ENCODE measurements around the gene SLC25A25. TPM values are rescaled to one million over a fixed set of nuclear protein-coding genes. Genes with fewer than 3 reads are reported as not detected.

SLC25A25 gene
- total RNA-seq, 4 donors from 2014 or later: 23.4 to 29.7 (median 27.2) TPM

DNA sequence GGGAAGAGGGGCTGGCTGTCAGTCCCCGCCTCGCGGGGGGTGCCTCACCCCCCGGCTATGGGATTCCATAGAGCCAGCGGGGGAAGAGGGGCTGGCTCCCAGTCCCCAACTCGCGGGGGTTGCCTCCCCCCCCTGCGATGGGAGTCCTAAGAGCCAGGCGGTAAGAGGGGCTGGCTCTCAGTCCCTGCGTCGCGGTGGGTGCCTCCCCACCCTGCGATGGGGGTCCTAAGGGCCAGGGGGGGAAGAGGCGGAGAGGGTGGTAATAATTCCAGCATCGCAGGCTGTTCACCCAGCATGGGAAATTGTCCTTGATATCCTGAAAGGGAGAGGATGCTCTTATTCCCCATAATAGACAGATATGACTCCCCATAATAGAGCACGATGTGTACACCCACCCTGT is 71.6 kb downstream of the SLC25A25 start:
- Histone ChIP-seq H3K4me1 (no peaks in the 10 kb centered on the region), H3K9me3 (no peaks in the 10 kb centered on the region), H3K27ac (no peak overlapping the region), H3K27me3 (no peaks in the 10 kb centered on the region), H3K36me3 (no peaks in the 10 kb centered on the region), H3K4me3 (no peak overlapping the region)
- no peak for DNase-seq (ENCODE audit: low spot score in 2 of 2)
- TF ChIP-seq EP300 (IDR thresholded peaks at IDR 0.05): no peak
- WGBS, 2 donors: 76 to 94% methylated on average over 2 to 3 of the region's 16 CpGs

DNA sequence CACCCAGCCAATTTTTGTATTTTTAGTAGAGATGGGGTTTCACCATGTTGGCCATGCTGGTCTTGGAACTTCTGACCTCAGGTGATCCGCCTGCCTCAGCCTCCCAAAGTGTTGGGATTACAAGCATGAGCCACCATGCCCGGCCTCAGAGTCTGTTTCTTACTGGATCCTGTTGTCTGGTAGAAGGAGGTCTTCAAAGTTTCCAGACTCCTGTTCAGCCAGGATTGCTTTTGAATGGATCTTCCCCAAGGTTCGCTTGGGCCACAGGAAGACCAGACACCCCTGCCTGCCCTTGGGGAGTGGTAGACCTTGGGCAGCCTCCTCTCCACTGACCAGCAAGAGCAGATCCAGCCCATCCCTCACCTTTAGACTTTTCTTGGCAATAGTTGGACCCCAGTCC is 73.6 kb downstream of the SLC25A25 start:
- WGBS, 2 donors: 98 to 100% methylated on average over 3 of the region's 3 CpGs
- TF ChIP-seq POLR2A (IDR thresholded peaks at IDR 0.05) (no peak), EP300 (IDR thresholded peaks at IDR 0.05) (no peak), CTCF (IDR thresholded peaks at IDR 0.05) (no peak)
- Histone ChIP-seq H3K36me3 (no peaks in the 10 kb centered on the region), H3K27me3 (no peaks in the 10 kb centered on the region), H3K4me1 (no peaks in the 10 kb centered on the region), H3K27ac (no peak overlapping the region), H3K4me3 (no peak overlapping the region), H3K9me3 (no peaks in the 10 kb centered on the region)
- DNase-seq (ENCODE audit: low spot score in 2 of 2): no peak

- Histone ChIP-seq H3K36me3 (no peaks in the 10 kb centered on the region), H3K4me1 (no peaks in the 10 kb centered on the region), H3K27me3 (no peaks in the 10 kb centered on the region), H3K4me3 (no peak overlapping the region), H3K27ac (no peak overlapping the region), H3K9me3 (no peaks in the 10 kb centered on the region)
- DNase-seq (ENCODE audit: low spot score in 2 of 2): no peak
- 54 to 66% methylated on average over 4 of the region's 4 CpGs for WGBS, 2 donors
- TF ChIP-seq EP300 (IDR thresholded peaks at IDR 0.05) (no peak), POLR2A (IDR thresholded peaks at IDR 0.05) (no peak), CTCF (IDR thresholded peaks at IDR 0.05) (no peak)
These were observed 74.0 kb downstream of the SLC25A25 start for GRCh38 chr9:128142061-128142460.

DNA sequence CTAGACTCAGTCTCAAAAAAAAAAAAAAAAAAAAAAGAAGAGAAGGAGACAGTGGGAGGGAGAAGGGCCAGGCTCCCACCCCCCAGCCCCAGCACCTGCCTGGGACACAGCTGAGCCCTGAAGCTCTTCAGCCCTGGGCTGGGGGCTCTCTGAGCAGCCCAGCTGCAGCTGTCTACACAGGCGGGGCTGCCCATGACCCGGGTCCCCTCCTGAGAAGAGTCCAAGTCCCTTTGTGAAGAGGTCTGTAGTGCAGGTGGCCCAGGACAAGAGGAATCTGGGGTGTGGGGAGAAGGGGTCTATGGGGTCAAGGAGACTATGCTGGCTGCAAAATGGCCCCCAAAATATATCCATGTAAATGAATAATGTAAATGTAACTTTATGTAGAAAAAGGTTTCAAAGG is 74.6 kb downstream of the SLC25A25 start:
- WGBS, 2 donors: 77 to 82% methylated on average over 2 of the region's 2 CpGs
- Histone ChIP-seq H3K36me3 (no peaks in the 10 kb centered on the region), H3K9me3 (no peaks in the 10 kb centered on the region), H3K4me3 (no peak overlapping the region), H3K27me3 (no peaks in the 10 kb centered on the region), H3K27ac (no peak overlapping the region), H3K4me1 (no peaks in the 10 kb centered on the region)
- no peak for DNase-seq (ENCODE audit: low spot score in 2 of 2)
- TF ChIP-seq CTCF (IDR thresholded peaks at IDR 0.05): no peak
- no peak for TF ChIP-seq EP300 (IDR thresholded peaks at IDR 0.05)
- no peak for TF ChIP-seq POLR2A (IDR thresholded peaks at IDR 0.05)

DNA sequence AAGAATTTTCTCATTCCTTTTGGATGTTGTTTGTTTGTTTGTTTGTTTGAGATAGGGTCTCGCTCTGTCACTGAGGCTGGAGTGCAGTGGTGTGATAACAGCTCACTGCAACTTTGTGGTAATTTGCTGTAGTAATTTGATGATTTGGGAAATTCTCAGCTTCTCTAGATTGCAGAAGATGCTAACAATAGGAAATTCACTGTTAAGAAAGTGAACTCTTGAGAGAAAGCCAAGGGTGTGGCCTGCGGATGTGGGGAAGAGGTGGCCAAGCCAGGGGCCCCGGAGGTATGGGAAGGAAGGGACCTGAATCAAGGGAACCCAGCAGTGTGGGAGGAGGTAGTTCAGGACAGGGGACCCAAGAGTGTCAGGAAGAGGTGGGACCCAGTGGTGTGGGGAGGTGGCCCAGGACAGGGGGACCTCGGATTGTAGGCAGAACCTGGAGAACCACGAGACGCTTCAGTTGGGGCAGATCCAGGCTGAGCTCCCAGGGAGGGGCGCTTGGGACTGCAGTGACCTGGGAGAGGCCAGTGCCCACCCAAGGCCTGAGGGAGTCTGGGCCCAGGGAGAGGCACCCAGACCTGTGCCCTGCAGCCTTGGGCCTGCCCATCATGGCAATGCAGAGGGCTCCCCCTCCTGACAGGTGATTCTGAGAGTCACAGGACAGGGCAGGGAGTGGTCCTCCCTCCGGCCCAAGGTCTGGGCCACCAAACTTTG is 75.7 kb downstream of the SLC25A25 start:
- no peak overlapping the region for H3K27ac ChIP-seq
- DNase-seq (ENCODE audit: low spot score in 2 of 2): no peak

More for the DNA sequence above, 75.7 kb downstream of the SLC25A25 start:
- no peaks in the 10 kb centered on the region for H3K36me3 ChIP-seq
- WGBS, 2 donors: 73 to 81% methylated on average over 8 of the region's 8 CpGs
- TF ChIP-seq POLR2A (IDR thresholded peaks at IDR 0.05) (no peak), EP300 (IDR thresholded peaks at IDR 0.05) (no peak), CTCF (IDR thresholded peaks at IDR 0.05) (no peak)
- H3K27me3 ChIP-seq: no peaks in the 10 kb centered on the region
- H3K4me3 ChIP-seq: no peak overlapping the region
- H3K9me3 ChIP-seq: no peaks in the 10 kb centered on the region
- H3K4me1 ChIP-seq: peaks cover 0 to 6% (median 3%) of the 10 kb centered on the region in 4 donors
